Inflammatory macrophage (primary cell): ENCODE data around the gene OCLN.
"Not testable (repeated sequence)": the region's sequence is repeated elsewhere in the genome, so short reads cannot be mapped to it uniquely, and the experiment has no call there.

Source experiments
- DNase-seq, 2 donors: peaks; one replicate each; pipeline ENCODE4 v3.0.0-alpha.2; 2020 to 2022
- total RNA-seq, 18 experiments: gene quantifications; one replicate each; lab custom pipeline; 2026; ENCODE audit warnings: mixed read lengths in 6 of 18, inconsistent platforms in 2 of 18; lab: John Stamatoyannopoulos, UW

Gene OCLN, protein sequence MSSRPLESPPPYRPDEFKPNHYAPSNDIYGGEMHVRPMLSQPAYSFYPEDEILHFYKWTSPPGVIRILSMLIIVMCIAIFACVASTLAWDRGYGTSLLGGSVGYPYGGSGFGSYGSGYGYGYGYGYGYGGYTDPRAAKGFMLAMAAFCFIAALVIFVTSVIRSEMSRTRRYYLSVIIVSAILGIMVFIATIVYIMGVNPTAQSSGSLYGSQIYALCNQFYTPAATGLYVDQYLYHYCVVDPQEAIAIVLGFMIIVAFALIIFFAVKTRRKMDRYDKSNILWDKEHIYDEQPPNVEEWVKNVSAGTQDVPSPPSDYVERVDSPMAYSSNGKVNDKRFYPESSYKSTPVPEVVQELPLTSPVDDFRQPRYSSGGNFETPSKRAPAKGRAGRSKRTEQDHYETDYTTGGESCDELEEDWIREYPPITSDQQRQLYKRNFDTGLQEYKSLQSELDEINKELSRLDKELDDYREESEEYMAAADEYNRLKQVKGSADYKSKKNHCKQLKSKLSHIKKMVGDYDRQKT
- total RNA-seq: 0 to 0.86 (median 0.15) reads per million in 18 experiments

DNA sequence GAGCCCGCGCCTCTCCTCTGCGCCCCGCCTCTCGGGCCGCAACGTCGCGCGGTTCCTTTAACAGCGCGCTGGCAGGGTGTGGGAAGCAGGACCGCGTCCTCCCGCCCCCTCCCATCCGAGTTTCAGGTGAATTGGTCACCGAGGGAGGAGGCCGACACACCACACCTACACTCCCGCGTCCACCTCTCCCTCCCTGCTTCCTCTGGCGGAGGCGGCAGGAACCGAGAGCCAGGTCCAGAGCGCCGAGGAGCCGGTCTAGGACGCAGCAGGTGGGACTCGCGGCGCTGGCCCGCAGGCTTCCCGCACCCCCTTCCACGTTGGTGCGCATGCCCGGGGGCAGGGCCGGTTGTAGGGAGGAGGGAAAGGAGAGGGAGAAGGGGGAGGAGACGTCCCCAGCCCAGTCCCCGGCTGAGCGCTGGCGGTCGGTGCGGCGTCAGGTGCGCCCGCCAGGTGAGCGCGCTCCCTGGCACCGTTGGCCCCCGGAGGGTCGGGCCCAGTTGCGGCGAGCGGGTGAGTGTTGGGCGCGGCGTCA lies at the start of gene OCLN:
Gene OCLN, plus strand, starts transcription at position 400 of the 532 bp plus-strand sequence. CDS start 11,455 bp downstream, outside the sequence.
- DNase-seq: no peak

DNA sequence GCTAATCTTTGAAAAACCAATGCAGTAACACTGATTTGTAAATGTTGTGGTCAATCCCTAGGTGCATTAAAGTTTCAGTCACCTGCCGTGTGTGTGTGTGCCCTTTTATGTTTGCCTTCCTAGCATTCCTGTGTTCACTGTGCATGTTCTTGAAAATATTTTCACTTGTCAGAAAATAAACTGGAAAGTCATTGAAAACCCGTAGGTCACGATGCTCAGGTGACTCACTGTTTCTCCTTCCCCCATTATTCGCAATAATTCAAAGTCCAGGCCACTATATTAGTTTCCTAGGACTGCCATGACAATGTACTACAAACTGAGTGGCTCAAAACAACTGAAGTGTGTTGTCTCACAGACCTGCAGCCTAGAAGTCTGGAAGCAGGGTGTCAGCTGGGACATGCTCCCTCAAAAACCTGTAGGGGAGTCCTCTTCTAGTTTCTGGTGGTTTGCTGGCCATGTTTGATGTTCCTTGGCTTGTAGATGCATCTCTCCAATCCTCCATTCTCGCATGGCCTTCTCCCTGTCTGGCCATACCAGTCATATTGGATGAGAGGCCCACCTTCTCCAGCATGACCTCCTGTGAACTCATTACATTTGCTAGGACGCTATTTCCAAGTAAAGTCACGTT lies 48.3 kb upstream of the OCLN start:
- no peak for DNase-seq

DNA sequence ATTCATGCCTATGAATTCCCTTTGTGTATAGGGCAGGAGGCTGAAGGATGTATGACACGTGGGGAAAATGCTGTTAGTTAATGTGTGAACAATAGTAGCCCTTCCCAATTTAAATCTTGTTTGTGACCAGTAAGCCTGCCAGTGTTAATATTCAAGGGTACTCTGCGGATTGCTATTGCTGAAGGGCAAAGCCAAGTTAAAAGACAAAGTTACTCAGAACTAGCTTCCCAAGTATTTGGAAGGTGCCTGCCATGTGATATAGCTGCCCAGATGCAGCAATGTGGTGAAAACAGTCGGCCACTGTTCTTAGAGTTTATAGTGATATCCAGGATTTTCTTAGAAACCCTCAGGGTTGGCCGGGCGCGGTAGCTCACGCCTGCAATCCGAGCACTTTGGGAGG lies 43.1 kb upstream of the OCLN start:
- DNase-seq: no peak

DNA sequence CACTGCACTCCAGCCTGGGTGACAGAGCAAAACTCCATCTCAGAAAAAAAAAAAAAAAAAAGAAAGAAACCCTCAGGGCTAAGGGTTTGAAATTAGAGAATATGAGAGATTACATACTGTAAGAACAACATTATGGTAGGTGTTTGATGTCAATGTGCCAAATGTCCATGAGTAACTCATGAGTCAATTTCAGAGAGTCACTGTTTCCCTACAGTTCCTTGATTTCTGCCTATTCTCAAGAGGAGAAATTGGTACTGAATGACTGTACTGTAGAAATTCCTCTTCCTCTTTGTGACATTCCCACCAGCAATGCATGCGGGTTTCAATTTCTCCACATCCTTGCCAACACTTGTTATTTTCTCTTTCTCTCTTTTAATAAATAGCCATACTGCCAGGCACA lies 42.5 kb upstream of the OCLN start:
- peak; percentile 52 to 58 for DNase-seq

DNA sequence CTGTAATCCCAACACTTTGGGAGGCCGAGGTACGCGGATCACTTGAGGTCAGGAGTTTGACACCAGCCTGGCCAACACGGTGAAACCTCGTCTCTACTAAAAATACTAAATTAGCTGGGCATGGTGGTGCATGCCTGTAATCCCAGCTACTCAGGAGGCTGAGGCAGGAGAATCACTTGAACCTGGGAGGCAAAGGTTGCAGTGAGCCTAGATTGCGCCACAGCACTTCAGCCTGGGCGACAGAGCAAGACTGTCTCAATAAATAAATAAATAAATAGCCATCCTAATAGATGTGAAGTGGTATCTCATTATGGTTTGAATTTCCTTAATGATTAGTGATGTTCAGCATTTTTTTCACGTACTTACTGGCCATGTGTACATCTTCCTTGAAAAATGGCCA lies 42.1 kb upstream of the OCLN start:
- not testable (repeated sequence) for DNase-seq

DNA sequence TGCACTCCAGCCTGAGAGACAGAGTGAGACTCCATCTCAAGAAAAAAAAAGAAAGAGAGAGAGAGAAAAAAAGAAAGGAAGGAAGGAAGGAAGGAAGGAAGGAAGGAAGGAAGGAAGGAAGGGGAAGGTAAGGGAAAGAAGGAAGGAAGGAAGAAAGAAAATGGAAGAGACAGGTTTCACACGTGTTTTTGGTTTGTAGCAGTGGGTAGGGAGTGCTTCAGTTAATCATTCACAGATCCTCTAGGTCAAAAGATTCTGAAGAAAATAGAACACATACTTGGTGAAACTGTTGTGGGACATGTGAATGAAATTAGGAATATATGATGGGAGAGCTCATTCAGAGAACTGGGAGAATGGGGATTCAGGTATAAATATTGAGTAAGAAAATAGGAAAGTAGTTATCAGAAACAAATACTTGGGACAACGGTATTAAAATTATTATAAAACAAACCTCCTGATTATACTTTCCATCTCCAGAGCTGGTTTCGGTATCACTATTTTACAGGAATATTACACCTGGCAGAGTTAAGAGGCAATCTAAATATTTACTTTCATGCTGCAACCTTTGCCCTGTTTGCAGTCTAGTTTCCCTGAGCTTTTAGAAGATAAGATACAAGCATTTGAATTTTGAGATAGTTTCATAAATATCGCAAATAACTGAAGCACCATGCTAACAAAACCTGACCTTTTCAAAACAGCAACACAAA lies 40.5 kb upstream of the OCLN start:
- DNase-seq: no peak

DNA sequence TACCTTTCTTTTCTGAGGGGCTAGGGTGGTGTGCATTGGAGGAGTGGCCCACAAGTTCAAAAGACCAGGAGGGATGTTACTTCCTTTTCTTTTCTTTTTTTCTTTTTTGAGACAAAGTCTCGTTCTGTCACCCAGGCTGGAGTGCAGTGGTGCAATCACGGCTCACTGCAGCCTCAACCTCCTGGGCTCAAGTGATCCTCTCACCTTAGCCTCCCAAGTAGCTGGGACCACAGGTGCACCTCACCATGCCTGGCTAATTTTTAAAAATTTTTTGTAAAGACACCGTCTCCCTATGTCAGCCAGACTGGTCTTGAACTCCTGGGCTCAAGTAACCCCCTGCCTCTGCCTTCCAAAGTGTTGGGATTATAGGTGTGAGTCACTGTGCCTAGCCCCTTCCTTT lies 39.1 kb upstream of the OCLN start:
- DNase-seq: not testable (repeated sequence)

DNA sequence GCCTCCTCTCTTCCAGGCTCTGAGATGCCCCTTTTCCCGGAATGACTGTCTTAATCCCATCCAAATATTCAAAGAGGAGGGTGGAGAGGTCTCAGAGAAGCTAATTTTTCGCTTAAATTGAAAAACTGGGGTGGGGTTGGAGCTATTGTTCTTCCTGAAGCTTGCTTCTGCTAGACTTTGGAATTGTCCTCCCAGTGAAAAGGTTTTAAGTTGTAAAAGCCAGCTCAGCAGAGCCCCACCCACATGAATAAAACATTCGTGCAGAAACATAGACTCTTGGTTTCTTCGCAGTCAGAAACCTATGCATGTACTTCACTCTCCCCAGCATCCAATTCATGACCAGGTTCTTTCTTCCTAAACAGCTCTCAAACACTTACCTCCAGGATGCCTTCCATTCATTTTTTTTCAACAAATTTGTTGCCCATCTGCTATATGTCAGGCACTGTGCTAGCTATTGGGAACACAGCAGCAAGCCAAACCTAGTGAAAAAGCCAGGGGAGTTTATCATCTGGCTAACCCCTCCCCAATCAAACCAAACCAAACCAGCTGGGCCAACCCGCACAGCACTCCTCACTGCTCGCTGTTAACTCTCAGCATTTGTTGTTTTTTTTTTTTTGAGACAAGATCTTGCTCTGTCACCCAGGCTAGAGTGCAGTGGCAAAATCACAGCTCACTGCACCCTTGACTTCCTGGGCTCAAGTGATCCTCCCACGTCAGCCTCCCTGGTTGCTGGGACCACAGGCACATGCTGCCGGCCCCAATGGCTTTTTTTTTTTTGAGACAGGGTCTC lies 37.9 kb upstream of the OCLN start:
- peak; percentile 7 to 40 for DNase-seq

DNA sequence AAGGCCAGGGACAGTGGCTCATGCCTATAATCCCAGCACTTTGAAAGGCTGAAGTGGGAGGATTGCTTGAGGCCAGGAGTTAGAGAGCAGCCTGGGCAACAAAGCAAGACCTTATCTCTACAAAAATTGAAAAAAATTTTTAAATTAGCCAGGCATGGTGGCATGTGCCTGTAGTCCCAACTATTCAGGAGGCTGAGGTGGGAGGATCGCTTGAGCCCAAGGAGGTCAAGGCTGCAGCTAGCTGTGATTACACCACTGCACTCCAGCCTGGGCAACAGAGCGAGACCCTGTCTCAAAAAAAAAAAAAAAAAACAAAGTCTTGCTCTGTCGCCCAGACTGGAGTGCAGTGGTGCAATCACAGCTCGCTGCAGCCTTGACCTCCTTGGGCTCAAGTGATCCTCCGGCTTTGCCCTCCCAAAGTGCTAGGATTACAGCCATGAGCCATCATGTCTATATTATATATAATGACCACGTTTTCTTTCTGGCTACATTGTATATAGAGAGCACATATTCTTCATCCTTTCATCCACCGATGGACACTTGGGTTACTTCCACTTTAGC lies 37.1 kb upstream of the OCLN start:
- not testable (repeated sequence) for DNase-seq

DNA sequence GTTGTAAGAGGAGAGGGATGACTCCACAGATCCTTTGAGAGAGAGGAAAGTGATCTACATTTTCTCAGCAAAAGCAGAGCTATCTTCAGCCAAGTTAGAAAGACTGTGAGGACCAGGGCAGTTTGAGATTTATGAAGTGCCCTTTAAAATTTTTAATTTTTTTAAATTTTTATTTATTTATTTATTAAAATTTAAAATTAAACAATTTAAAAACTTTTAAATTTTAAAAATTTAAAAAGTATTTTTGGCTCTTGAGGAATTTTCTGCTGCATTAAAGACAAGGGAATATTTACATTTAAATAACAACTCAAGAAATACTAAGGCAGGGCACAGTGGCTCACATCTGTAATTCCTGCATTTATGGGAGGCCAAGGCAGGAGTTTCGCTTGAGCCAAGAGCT lies 30.4 kb upstream of the OCLN start:
- no peak for DNase-seq

DNA sequence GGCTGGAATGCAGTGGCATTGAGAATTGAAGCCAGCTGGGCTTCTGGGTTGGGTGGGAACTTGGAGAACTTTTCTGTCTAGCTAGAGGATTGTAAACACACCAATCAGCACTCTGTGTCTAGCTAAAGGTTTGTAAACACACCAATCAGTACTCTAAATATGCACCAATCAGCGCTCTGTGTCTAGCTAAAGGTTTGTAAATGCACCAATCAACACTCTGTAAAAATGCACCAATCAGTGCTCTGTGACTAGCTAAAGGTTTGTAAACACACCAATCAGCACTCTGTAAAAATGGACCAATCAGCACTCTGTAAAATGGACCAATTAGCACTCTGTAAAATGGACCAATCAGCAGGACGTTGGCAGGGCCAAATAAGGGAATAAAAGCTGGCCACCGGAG lies 26.2 kb upstream of the OCLN start:
- DNase-seq: not testable (repeated sequence)

DNA sequence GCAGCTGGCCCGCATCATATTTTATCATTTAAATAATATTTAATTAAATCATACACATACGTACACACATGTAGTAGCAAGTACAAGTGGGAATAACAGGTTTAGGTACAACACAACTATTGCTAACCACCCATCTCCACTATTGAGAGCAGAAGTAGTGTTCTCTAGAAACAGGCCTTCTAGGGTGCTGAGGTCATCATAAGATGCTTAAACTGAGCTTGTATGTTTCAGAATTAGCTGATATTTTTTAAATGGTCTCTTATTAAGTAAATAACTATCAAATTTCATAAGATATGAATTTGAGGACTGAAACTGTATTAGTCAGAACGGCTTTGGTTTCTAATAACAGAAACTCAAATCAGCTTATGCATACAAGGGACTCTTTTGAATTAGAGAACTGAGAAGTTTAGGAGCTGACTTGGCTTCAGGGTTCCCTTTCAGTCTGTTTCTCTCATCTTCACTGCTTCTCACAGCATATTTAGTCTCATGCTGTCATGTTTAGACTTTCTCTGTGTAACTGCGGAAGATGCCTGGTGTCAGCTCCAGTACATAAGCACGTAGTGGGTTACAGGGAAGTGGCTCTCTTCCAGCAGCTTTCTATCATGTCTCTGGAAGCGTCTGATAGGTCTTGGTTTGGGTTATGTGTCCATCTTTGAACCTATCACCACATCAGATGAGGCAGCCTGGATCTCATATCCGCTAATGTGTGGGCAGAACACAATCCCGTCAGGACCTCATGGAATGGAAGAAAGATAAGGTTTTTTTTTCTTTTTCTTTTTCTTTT lies 25.0 kb upstream of the OCLN start:
- no peak for DNase-seq

DNA sequence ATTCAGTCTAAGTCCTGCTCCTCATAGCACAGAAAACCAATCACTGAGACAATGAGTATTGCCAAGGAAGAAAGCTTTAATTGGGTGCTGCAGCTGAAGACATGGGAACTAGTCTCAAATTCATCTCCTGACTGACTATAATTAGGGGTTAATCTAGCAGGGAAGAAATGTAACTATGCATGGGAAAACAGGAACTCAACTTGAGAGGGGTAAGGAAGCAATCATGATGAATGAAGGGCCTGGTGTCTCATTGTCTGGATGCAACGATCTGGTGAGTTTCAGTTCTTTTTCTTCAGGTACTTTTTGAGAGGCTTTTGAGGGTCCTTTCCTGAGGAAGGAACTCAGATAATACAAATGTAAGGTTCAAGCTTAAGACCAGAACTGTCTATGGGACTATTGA lies 24.0 kb upstream of the OCLN start:
- no peak for DNase-seq

DNA sequence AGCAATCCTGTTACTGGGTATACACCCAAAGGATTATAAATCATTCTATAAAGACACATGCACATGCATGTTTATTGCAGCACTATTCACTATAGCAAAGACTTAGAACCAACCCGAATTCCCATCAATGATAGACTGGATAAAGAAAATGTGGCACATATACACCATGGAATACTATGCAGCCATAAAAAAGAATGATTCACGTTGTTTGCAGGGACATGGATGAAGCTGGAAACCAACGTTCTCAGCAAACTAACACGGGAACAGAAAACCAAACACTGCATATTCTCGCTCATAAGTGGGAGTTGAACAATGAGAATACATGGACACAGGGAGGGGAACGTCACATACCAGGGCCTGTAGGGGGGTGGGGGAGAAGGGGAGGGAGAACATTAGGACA lies 21.1 kb upstream of the OCLN start:
- not testable (repeated sequence) for DNase-seq

DNA sequence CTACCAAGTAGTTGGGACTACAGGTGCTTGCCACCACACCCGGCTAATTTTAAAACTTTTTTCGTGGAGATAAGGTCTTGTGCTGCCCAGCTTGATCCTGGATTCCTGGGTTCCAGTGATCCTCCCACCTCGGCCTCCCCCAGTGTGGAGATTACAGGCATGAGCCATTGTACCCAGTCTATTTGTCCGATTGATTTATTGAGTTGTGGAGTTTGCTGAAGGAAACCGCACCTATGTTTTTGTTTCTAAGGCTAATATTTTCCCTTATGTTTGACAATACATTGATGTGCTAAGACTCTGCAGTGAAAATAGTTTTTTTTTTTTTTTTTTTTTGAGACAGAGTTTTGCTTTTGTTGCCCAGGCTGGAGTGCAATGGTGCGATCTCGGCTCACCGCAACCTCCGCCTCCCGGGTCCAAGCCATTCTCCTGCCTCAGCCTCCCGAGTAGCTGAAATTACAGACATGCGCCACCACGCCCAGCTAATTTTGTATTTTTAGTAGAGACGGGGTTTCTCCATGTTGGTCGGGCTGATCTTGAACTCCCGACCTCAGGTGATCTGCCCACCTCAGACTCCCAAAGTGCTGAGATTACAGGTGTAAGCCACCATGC lies 20.0 kb upstream of the OCLN start:
- not testable (repeated sequence) for DNase-seq

DNA sequence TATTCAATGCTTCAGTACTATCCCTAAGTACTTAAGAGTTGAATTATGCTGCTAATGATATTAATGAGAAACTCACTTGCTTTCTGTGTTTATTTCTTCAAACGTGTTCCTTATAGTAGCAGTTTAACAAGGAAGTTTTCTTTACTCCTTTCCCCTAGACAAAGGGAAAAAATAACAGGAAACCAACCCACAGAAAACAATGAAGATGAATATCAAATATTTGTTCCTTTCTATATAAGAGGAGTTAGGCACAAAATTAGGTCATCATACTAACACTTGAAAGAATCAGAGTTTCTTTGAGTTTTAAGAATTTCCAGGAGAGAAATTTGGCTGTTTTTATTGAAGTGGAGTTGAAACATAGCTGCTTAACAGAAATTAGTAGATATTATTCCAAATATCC lies 15.4 kb upstream of the OCLN start:
- DNase-seq: no peak

DNA sequence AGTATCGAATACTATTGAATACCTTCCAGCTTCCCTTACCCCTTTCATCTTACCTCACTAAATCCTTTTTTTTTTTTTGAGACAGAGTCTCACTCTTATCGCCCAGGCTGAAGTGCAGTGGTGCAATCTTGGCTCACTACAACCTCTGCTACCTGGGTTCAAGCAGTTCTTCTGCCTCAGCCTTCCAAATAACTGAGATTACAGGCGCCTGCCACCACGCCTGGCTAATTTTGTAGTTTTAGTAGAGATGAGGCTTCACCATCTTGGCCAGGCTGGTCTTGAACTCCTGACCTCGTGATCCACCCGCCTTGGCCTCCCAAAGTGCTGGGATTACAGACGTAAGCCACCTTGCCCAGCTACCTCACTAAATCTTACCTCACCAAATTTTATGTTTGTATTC lies 14.3 kb upstream of the OCLN start:
- DNase-seq: not testable (repeated sequence)

DNA sequence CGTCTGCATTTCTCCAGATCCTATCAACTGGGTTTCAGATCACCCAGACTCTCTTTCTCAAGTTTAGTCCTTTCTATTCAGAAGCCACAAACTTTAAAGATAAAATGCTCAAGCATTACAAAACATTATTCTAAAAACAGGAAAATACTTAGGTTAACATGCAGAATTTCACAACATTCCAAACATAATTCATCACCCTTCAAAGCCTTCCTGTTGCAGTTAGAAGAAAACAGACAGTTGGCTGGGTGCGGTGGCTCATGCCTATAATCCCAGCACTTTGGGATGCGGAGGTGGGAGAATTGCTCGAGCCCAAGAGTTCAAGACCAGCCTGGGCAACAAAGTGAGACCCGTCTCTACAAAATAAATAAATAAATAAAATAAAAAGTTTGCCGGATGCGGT lies 7.7 kb upstream of the OCLN start:
- peak; percentile 8 to 20 for DNase-seq

DNA sequence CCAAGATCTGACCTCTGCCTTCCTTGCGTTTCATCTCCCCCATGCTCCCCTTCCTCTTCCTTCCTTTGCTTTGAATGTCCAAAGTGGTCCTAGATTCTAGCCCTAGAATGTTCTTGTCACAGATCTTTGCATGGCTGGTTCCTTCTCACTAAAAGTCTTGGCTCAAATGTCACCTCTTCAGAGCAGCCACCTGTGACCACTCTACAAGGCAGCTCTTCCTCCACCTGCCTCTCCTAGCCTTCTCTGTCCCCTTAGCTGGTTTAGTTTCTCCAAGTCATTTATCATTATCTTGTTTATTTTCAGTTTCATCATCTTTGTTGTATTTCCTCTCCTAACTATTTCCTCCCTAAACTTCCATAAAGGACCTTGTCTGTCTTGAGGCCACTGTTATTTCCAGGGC lies 7.1 kb upstream of the OCLN start:
- no peak for DNase-seq

DNA sequence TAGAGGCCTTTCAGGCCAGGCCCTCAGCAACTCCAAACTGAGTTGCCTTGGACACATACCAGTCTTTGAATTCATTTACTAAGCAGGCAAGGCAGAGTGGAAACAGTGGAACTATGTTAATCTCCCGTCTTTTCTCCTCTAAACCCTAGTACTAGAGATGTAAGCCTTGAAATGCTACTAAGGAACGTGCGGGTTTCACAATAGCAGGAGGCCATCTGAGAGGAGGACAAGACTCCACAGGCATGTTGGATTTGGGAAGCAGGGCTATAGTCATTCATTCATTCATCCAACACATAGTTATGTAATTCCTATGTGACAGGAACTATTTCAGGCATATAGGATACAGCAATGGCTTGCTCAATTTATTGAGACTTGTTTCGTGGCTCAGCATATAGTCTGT lies 3.3 kb upstream of the OCLN start:
- DNase-seq: no peak

DNA sequence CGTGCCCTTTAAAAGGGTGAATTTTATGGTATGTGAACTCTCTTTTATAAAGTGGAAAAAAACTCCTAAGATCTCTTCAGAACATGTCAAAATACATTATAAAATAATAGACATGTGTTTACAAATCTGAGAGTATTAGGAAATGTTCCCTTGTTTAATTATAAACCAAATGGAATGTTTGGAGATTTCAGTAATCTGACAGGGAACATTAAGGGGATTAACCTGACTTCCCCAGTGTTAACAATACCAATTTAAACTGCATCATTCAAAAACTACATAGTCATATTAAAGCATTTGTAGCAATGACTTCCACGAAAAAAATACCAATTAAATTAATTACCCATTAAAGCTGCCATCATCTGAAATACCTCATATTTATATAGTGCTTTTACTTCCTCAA lies 1.6 kb upstream of the OCLN start:
- DNase-seq: no peak
